ENCODE results near the gene MARK4. TPM values are rescaled to one million over a fixed set of nuclear protein-coding genes. Genes with fewer than 3 reads are reported as not detected.

The MARK4 gene
- total and polyA plus RNA-seq, 5 donors from 2014 or later = 0.38 to 61.0 (median 1.1) TPM

GRCh38 chr19:45303269-45304060 lies 52.4 kb downstream of the MARK4 start:
- H3K4me1 ChIP-seq (ENCODE audit: control insufficient read depth, insufficient read depth, low read length, poor library complexity, severe bottlenecking) = no peaks in the 10 kb centered on the region
- H3K27ac ChIP-seq (ENCODE audit: insufficient read depth, low read length, poor library complexity, severe bottlenecking) = no peak overlapping the region
- no peak overlapping the region for H3K4me3 ChIP-seq (ENCODE audit: low read depth, low read length)
- Mint-ChIP-seq H3K27ac (no peak overlapping the region), H3K4me3 (no peak overlapping the region), H3K27me3 (no peaks in the 10 kb centered on the region), H3K36me3 (peaks cover 20% of the 10 kb centered on the region), H3K4me1 (peaks cover 0 to 10% (median 0%) of the 10 kb centered on the region in 4 donors), H3K9me3 (peaks cover 0 to 4% (median 0%) of the 10 kb centered on the region in 7 donors)
- H3K27me3 ChIP-seq (ENCODE audit: control insufficient read depth, insufficient read depth, low read length) = no peaks in the 10 kb centered on the region
- ATAC-seq (ENCODE audit: low read depth in 2 of 2) = no peak
- DNase-seq = no peak
- H3K9me3 ChIP-seq (ENCODE audit: control insufficient read depth in 2 of 2, low read length in 2 of 2) = no peaks in the 10 kb centered on the region
- H3K36me3 ChIP-seq (ENCODE audit: control insufficient read depth, insufficient read depth, low read length) = peaks cover 6% of the 10 kb centered on the region

DNA sequence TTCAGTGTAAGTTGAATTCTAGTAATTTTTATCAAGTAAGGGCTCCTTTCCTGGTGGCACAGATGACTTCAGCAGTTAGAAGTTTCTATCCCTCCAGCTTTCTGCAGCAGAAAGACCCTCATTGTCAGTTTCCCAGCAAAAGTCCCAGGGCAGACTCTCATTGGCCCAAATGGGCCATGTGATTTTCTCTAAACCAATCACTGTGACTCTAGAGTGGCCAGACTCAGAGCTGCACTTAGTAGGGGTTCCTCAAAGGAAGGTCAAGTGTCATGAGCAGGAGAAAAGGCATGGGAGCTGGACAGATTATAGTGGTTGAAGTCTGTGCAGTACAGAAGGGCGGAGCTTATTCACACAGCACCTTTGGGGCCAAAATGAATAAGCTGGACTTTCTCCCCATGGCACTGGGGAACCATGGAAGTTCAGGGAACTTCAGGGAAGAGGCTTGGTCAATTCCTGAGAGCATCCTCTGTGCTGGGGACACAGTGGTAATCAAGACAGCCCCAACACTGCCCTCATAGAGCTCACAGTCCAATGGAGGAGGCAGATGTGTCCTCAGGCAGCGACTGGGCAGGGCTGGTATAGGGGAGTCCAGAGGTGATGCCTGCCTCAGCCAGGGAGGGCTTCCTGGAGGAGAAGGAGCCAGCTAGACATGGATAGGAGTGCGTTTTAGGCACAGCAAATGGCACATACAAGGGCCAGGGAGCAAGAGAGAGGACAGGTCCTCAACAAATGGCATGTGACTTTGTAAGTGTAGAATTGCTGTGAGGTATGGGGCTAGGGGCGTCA lies 53.3 kb downstream of the MARK4 start:
- DNase-seq (no peak), ATAC-seq (ENCODE audit: low read depth in 2 of 2) (no peak)
- H3K36me3 Mint-ChIP-seq = peaks cover 15% of the 10 kb centered on the region
- no peak overlapping the region for H3K4me3 Mint-ChIP-seq
- H3K4me1 Mint-ChIP-seq = peaks cover 0 to 10% (median 0%) of the 10 kb centered on the region in 4 donors
- Histone ChIP-seq H3K4me1 (ENCODE audit: control insufficient read depth, insufficient read depth, low read length, poor library complexity, severe bottlenecking) (no peaks in the 10 kb centered on the region), H3K4me3 (ENCODE audit: low read depth, low read length) (no peak overlapping the region), H3K9me3 (ENCODE audit: control insufficient read depth in 2 of 2, low read length in 2 of 2) (no peaks in the 10 kb centered on the region), H3K36me3 (ENCODE audit: control insufficient read depth, insufficient read depth, low read length) (peaks cover 3% of the 10 kb centered on the region), H3K27me3 (ENCODE audit: control insufficient read depth, insufficient read depth, low read length) (no peaks in the 10 kb centered on the region), H3K27ac (ENCODE audit: insufficient read depth, low read length, poor library complexity, severe bottlenecking) (no peak overlapping the region)
- H3K27me3 Mint-ChIP-seq = no peaks in the 10 kb centered on the region
- H3K9me3 Mint-ChIP-seq = peaks cover 0 to 3% (median 0%) of the 10 kb centered on the region in 7 donors
- H3K27ac Mint-ChIP-seq = no peak overlapping the region

DNA sequence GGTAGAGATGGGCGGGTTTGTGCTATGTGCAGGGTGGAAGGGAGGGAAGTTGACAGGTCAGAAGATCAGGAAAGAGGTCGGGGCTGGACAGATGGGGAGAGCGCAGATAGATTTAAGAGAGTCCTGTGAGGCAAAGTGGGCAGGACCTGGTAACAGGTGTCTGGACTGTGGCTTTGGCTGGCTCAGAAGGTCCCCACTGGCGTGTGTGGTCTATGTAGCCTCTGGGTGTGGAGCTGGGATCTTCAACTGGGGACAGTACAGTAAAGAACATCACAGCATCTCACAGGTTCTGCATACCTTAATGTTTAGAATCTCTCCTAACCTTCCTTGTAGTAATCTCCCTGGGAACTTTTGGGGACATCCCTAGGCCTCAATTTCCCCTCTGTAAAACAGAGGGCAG lies 53.9 kb downstream of the MARK4 start:
- H3K9me3 Mint-ChIP-seq = peaks cover 0 to 3% (median 0%) of the 10 kb centered on the region in 7 donors
- H3K9me3 ChIP-seq (ENCODE audit: control insufficient read depth in 2 of 2, low read length in 2 of 2) = no peaks in the 10 kb centered on the region
- no peak overlapping the region for H3K27ac ChIP-seq (ENCODE audit: insufficient read depth, low read length, poor library complexity, severe bottlenecking)
- ATAC-seq (ENCODE audit: low read depth in 2 of 2) (no peak), DNase-seq (no peak)
- H3K4me3 Mint-ChIP-seq = no peak overlapping the region
- peaks cover 0 to 10% (median 0%) of the 10 kb centered on the region in 4 donors for H3K4me1 Mint-ChIP-seq
- peaks cover 13% of the 10 kb centered on the region for H3K36me3 Mint-ChIP-seq
- no peaks in the 10 kb centered on the region for H3K4me1 ChIP-seq (ENCODE audit: control insufficient read depth, insufficient read depth, low read length, poor library complexity, severe bottlenecking)
- H3K36me3 ChIP-seq (ENCODE audit: control insufficient read depth, insufficient read depth, low read length) = no peaks in the 10 kb centered on the region
- peak overlapping the region in 1 of 3 donors; percentile 48 for H3K27ac Mint-ChIP-seq
- no peaks in the 10 kb centered on the region for H3K27me3 Mint-ChIP-seq
- H3K4me3 ChIP-seq (ENCODE audit: low read depth, low read length) = no peak overlapping the region
- no peaks in the 10 kb centered on the region for H3K27me3 ChIP-seq (ENCODE audit: control insufficient read depth, insufficient read depth, low read length)

GRCh38 chr19:45305421-45305820 lies 54.4 kb downstream of the MARK4 start:
- Mint-ChIP-seq H3K9me3 (peaks cover 0 to 3% (median 0%) of the 10 kb centered on the region in 7 donors), H3K36me3 (peaks cover 10% of the 10 kb centered on the region), H3K27ac (peak overlapping the region in 1 of 3 donors; percentile 16), H3K4me1 (peaks cover 0 to 10% (median 0%) of the 10 kb centered on the region in 4 donors), H3K4me3 (no peak overlapping the region), H3K27me3 (no peaks in the 10 kb centered on the region)
- Histone ChIP-seq H3K27ac (ENCODE audit: insufficient read depth, low read length, poor library complexity, severe bottlenecking) (no peak overlapping the region), H3K9me3 (ENCODE audit: control insufficient read depth in 2 of 2, low read length in 2 of 2) (no peaks in the 10 kb centered on the region), H3K4me1 (ENCODE audit: control insufficient read depth, insufficient read depth, low read length, poor library complexity, severe bottlenecking) (no peaks in the 10 kb centered on the region), H3K36me3 (ENCODE audit: control insufficient read depth, insufficient read depth, low read length) (no peaks in the 10 kb centered on the region), H3K27me3 (ENCODE audit: control insufficient read depth, insufficient read depth, low read length) (no peaks in the 10 kb centered on the region), H3K4me3 (ENCODE audit: low read depth, low read length) (no peak overlapping the region)
- ATAC-seq (ENCODE audit: low read depth in 2 of 2) = no peak
- DNase-seq = no peak

DNA sequence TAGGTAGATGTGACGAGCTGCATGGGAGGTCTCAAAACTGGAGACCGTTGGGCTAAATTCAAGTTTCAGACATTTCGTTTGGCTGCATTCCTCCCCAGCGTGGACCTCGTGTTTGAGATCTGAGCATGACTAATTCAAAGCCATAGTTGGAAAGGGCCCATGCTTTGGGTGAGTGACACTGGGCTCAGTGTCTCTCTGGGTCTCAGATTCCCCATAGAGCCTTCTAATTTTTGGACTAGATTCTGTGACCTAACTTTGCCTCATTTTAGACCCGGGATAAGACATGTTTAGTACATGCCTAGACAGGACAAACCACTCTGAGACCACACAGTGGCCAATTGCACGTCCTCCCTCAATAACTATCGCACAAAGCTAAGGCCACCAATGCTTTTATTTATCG lies 55.0 kb downstream of the MARK4 start:
- peaks cover 0 to 3% (median 0%) of the 10 kb centered on the region in 7 donors for H3K9me3 Mint-ChIP-seq
- H3K9me3 ChIP-seq (ENCODE audit: control insufficient read depth in 2 of 2, low read length in 2 of 2) = no peaks in the 10 kb centered on the region
- H3K4me1 Mint-ChIP-seq = peaks cover 0 to 10% (median 0%) of the 10 kb centered on the region in 4 donors
- no peak overlapping the region for H3K4me3 ChIP-seq (ENCODE audit: low read depth, low read length)
- no peak overlapping the region for H3K27ac ChIP-seq (ENCODE audit: insufficient read depth, low read length, poor library complexity, severe bottlenecking)
- DNase-seq (no peak), ATAC-seq (ENCODE audit: low read depth in 2 of 2) (no peak)
- peaks cover 4% of the 10 kb centered on the region for H3K36me3 Mint-ChIP-seq
- H3K27ac Mint-ChIP-seq = peak overlapping the region in 1 of 3 donors; percentile 16
- no peak overlapping the region for H3K4me3 Mint-ChIP-seq
- H3K27me3 ChIP-seq (ENCODE audit: control insufficient read depth, insufficient read depth, low read length) = no peaks in the 10 kb centered on the region
- H3K27me3 Mint-ChIP-seq = no peaks in the 10 kb centered on the region
- H3K36me3 ChIP-seq (ENCODE audit: control insufficient read depth, insufficient read depth, low read length) = no peaks in the 10 kb centered on the region
- H3K4me1 ChIP-seq (ENCODE audit: control insufficient read depth, insufficient read depth, low read length, poor library complexity, severe bottlenecking) = no peaks in the 10 kb centered on the region

- Mint-ChIP-seq H3K9me3 (peaks cover 0 to 3% (median 0%) of the 10 kb centered on the region in 7 donors), H3K4me1 (peaks cover 0 to 10% (median 0%) of the 10 kb centered on the region in 4 donors), H3K27ac (no peak overlapping the region), H3K4me3 (no peak overlapping the region), H3K36me3 (peaks cover 4% of the 10 kb centered on the region), H3K27me3 (no peaks in the 10 kb centered on the region)
- DNase-seq = no peak
- H3K4me3 ChIP-seq (ENCODE audit: low read depth, low read length) = no peak overlapping the region
- H3K27ac ChIP-seq (ENCODE audit: insufficient read depth, low read length, poor library complexity, severe bottlenecking) = no peak overlapping the region
- H3K27me3 ChIP-seq (ENCODE audit: control insufficient read depth, insufficient read depth, low read length) = no peaks in the 10 kb centered on the region
- no peaks in the 10 kb centered on the region for H3K9me3 ChIP-seq (ENCODE audit: control insufficient read depth in 2 of 2, low read length in 2 of 2)
- H3K4me1 ChIP-seq (ENCODE audit: control insufficient read depth, insufficient read depth, low read length, poor library complexity, severe bottlenecking) = no peaks in the 10 kb centered on the region
- no peak for ATAC-seq (ENCODE audit: low read depth in 2 of 2)
- H3K36me3 ChIP-seq (ENCODE audit: control insufficient read depth, insufficient read depth, low read length) = no peaks in the 10 kb centered on the region
These were observed 55.5 kb downstream of the MARK4 start for GRCh38 chr19:45306518-45307027.

GRCh38 chr19:45307361-45307760 lies 56.3 kb downstream of the MARK4 start:
- Mint-ChIP-seq H3K27ac (no peak overlapping the region), H3K36me3 (no peaks in the 10 kb centered on the region), H3K27me3 (no peaks in the 10 kb centered on the region), H3K4me3 (no peak overlapping the region), H3K4me1 (peaks cover 0 to 10% (median 0%) of the 10 kb centered on the region in 4 donors), H3K9me3 (peaks cover 0 to 3% (median 0%) of the 10 kb centered on the region in 7 donors)
- ATAC-seq (ENCODE audit: low read depth in 2 of 2) (no peak), DNase-seq (no peak)
- no peaks in the 10 kb centered on the region for H3K36me3 ChIP-seq (ENCODE audit: control insufficient read depth, insufficient read depth, low read length)
- H3K9me3 ChIP-seq (ENCODE audit: control insufficient read depth in 2 of 2, low read length in 2 of 2) = no peaks in the 10 kb centered on the region
- no peak overlapping the region for H3K4me3 ChIP-seq (ENCODE audit: low read depth, low read length)
- no peaks in the 10 kb centered on the region for H3K4me1 ChIP-seq (ENCODE audit: control insufficient read depth, insufficient read depth, low read length, poor library complexity, severe bottlenecking)
- no peaks in the 10 kb centered on the region for H3K27me3 ChIP-seq (ENCODE audit: control insufficient read depth, insufficient read depth, low read length)
- H3K27ac ChIP-seq (ENCODE audit: insufficient read depth, low read length, poor library complexity, severe bottlenecking) = no peak overlapping the region

Measured in CD4-positive, CD25-positive, alpha-beta regulatory T cell (primary cell).